ENCODE measurements around the gene ESR1.

DNA sequence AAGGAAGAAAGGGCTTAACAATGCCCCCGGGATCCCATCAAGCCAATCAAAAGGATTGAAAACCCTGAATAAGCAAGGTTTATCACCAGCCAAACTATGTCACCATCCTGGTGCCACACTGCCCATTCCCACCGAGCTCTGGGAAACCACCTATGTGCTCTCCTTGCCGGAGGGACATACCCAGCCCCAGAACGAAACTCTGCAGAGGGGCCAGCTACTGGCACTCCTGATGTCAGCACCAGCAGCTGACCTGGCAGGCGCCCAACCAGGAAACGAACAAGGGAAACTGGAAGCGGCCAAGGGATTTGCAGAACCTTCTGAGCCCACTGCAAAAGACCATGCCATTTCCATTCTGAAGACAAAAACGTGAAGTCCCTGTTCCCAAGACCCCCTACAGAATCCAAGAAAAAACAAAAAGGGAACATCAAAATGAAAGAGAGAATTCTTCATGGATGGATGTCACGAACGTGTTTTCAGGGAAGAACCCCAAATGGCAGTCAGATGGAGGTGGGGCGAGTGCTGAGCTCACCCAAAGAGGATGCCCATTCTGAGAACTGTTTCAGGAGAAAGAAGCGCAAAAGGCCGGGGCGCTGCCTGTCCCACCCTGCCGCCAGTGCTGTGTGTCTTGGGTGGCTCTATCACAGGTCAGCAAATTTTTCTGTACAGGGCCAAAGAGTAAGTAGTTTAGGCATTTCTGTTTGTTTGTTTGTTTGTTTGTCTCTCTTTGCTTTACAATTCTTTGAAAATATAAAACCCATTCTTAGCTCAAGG, 305.2 kb downstream of the ESR1 start:
- no peak for TF ChIP-seq YY1 (IDR thresholded peaks at IDR 0.05; ENCODE audit: insufficient read depth, insufficient read length)
- no peak for TF ChIP-seq SUZ12 (IDR thresholded peaks at IDR 0.05; ENCODE audit: extremely low read depth, insufficient read depth, insufficient read length)
